Measurements from ENCODE around the gene TRERF1.

DNA sequence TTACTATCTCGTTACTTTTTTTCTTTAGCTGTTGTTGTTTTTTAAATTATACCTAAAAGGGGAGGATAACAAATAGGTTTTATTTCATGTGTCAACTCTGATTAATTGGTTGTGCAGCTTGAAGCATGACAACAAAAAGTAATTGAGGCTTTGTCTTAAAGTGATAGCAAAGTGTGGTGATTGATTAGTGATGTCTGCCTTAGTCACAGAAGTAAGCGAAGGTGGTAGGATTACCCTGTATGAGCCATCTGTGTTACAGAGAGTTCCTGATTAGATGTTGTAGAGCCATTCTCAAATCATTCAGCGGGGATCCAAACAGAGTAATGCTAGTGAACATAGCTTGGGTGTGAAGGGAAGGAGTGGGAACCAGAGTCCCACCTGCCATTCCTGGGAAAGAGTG, 219.7 kb downstream of the TRERF1 start:
- TF ChIP-seq, protein P1, sequence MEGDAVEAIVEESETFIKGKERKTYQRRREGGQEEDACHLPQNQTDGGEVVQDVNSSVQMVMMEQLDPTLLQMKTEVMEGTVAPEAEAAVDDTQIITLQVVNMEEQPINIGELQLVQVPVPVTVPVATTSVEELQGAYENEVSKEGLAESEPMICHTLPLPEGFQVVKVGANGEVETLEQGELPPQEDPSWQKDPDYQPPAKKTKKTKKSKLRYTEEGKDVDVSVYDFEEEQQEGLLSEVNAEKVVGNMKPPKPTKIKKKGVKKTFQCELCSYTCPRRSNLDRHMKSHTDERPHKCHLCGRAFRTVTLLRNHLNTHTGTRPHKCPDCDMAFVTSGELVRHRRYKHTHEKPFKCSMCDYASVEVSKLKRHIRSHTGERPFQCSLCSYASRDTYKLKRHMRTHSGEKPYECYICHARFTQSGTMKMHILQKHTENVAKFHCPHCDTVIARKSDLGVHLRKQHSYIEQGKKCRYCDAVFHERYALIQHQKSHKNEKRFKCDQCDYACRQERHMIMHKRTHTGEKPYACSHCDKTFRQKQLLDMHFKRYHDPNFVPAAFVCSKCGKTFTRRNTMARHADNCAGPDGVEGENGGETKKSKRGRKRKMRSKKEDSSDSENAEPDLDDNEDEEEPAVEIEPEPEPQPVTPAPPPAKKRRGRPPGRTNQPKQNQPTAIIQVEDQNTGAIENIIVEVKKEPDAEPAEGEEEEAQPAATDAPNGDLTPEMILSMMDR (IDR thresholded peaks at IDR 0.05; ENCODE audit: low read length), result no peak
- TF ChIP-seq EZH2 (optimal IDR thresholded peaks at IDR 0.05; ENCODE audit: low read depth, low read length), result no peak
- TF ChIP-seq EZH2phosphoT487 (IDR thresholded peaks at IDR 0.05; ENCODE audit: low read length), result no peak

All from MM.1S (cell line).